Measurements from ENCODE around the gene KRTCAP2.

Gene KRTCAP2

DNA sequence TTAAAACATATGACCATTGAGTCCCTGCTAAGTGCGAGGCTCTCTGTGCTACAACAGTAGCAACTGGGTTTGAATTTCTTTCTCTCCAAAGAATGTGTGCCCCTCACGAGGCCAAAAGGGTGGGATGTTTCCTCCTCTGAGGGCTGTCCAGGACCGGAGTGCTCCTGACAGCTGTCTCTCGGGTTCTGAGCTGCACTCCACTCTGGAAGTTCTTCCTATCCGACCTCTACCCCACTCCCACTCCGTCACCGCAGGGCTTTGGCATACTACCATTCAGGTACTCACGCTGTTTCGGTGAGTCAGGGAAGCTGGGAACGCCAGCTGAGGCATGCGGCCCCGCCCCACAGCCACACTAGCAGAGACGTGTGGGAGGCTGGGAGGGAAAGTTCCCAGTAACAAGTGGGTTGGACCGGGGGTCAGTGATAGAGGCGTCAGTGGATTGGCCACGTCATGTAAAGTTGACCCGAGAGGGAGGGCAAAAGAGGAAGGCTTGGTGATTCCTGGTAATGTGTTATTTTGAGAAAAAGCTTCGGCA is 38.2 kb downstream of the KRTCAP2 start:
- peak in 37 of 51 donors; percentile 18 to 86 (median 49) for DNase-seq

GRCh38 chr1:155134322-155134721 is 38.8 kb downstream of the KRTCAP2 start:
- DNase-seq = no peak

GRCh38 chr1:155133799-155134281 is 39.3 kb downstream of the KRTCAP2 start:
- DNase-seq = no peak

DNA sequence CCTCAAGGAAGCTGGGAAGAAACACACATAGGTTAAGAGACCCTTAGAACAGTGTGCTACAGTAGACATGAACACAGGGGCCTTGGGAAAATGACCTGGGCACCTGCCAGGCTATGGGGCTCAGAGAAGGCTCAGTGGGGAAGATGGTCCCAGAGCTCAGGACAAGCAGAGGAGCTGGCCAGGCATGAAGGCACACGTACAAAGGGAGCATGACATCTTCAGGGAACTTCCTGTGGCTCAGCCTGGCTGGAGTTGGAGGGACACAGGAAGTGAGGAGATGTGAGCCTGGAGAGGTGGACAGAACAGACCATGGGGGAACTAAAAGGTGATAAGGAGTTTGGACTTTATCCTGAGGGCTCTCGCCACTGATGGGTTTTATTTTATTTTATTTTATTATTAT is 41.2 kb downstream of the KRTCAP2 start:
- no peak for DNase-seq

DNA sequence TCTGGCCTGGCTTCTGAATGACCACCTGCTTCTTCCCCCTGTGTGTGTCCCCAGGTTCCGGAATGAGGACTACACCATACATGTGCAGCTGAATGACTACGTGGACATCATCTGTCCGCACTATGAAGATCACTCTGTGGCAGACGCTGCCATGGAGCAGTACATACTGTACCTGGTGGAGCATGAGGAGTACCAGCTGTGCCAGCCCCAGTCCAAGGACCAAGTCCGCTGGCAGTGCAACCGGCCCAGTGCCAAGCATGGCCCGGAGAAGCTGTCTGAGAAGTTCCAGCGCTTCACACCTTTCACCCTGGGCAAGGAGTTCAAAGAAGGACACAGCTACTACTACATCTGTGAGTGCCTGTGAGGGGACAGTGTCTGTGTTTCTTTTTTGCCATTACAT is 41.8 kb downstream of the KRTCAP2 start:
- no peak for DNase-seq

DNA sequence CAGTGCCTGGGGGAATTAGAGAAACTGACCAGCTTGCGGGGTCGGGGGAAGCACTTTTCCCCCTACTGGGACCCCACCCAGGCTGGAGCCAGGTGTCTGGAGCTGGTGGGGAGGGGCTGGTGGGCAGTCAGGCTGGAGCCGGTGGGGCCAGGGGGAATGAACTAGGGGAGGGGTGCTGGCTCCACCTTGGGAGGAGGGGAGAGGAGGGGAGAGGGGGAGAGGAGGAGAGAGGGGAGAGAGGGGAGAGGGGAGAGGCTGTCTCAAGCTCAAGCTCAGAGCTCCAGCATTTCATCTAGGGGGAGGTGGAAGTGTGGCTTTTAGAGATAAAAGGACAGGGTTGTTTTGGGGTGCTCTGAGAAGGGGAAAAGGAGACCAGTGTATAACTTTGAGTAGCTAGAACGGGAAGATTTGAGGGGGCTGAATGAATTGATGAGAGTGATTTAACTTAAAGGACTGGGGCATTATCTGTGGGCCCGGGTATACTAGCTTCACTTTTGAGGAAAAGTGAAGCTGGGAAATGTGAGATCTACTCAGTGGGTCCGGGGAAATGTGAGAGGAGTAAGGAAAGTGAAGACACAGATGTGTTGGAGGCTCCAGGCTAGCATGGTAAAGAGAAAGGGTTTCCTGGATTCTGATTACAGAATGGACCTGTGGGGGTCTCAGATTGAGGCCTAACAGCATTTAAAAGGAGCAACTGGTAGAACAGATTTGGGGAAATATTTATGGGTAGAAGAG is 42.7 kb downstream of the KRTCAP2 start:
- no peak for DNase-seq

GRCh38 chr1:155128755-155129473 is 44.2 kb downstream of the KRTCAP2 start:
- peak in 38 of 51 donors; percentile 9 to 79 (median 32) for DNase-seq

DNA sequence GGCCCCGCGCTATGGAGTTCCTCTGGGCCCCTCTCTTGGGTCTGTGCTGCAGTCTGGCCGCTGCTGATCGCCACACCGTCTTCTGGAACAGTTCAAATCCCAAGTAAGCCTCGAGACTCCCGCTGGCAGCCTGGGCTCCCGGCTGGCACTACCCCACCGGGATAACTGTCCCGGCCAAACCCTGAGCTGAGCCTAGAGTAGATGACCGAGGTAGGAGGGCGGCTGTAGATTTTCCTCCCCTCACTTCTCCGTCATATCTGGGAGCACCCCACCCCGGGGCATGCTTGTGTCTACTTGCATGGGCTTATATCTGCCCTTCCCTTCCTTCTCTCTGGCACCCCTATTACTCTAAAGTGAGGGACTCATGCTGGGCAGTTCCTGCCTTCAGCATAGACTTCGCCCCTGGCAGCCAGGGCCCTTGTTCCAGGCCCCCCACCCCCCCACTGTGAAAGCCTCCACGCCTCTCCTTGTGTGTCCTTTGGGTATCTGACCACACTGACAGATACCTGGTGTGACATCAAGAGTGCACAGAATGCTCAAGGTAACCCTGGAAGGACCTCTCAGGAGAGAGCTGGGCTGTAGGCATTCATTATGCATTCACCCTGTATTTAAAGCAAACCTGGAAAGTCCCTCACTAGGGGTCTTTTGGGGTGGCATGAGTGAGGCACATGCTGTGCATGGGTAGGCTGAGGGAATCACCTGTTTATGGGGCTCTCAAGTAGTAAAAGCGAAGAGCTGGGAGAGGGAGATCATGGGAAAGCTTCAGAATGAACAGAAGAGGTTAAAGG is 44.9 kb downstream of the KRTCAP2 start:
- peak in 2 of 51 donors; percentile 24 to 52 for DNase-seq

DNA sequence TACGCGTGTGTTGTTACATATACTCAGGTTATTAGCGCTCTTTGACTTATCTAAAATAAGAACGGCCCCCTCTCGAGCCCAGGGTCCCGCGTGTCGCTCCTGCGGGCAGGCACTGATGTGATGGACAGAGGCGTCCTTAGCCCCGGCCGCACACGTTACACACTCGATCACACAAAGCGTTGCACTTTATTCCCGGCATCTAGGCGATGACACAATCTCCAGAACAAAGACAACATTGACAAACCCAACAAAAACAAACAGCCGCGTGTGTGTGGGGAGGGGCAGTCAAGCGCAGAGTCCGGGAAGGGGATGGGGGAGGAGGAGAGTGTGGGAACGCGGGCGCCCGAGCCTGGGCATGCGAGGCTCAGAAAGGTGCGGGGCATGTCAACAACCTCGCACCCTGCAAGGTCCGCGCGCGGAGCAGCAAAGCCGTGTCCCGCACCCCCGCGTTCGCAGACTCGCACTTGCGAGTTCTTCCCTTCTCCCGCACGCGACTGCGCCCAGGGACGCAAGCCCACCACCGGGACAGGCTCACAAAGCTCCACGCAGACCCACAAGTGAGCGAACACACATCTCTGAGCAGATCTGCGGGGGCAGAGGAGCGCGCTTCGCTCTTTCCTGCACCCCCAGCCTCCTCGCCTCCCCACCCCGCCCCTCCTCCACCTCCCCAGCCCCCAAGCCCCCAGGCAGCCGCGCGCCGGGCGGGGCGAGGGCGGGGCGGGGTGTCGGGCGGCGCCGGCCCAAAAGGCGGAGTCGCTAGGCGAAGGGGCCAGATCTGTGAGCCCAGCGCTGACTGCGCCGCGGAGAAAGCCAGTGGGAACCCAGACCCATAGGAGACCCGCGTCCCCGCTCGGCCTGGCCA is 45.8 kb downstream of the KRTCAP2 start, which contains the start of gene EFNA1:
Gene EFNA1, plus strand, starts transcription at position 772 of the 862 bp plus-strand sequence. CDS start 102 bp downstream, outside the sequence.
- DNase-seq = peak in 50 of 51 donors; percentile 35 to 94 (median 82)

DNA sequence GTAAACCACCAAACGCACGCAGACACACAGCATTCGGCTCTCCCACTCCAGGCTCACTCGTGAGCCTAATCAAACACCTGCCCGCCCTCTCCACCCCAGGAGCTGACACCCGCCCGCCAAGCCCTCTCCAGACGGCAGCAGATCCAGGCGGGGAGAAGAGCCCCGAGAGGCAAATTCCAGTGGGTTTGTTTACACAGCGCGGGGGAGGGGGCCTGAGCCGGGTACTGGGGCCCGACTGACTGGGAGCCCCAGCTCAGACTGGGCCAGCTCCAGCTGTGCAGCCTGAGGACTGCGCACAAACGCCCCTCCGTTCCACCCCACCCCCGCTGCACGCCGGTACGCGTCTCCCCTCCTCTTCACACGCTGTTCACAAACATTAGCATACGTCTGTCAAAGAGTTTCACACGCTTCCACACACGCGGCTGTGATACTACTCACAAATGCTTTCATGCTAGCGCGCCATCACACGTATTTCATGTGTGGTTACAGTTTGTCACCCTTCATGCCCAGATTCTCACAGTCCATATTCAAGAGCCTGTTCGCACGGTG is 46.5 kb downstream of the KRTCAP2 start:
- peak in 38 of 51 donors; percentile 33 to 91 (median 62) for DNase-seq

DNA sequence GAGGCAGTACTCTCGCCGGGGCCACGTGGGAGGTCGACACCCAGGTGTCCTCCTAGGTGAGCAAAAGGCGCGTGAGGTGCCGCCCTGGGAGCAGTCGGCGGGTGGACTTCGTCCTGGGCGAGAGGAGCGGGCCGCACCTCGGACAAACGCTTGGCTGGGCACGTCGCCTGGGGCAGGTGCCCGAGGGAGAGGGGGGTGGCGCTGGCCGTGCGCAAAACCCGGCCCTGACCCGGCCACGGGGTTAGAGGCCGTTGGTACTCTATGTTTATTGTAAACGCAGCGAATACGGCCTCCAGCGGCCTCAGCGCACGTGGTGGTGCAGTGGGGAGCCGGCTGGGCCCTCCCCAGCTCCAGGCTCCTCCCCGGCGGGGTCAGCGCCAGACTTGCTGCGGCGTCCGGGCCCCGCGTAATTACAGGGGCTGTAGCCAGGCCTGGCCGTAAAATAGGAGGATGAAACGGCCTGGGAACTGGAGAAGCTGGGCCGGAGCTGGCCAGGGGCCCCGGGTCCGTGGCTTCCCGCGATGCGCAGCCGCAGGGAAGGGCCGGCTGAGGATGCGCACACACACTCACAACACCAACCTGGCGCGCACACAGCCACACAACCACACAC is 47.1 kb downstream of the KRTCAP2 start:
- peak in 49 of 51 donors; percentile 29 to 88 (median 68) for DNase-seq

- peak in 4 of 51 donors; percentile 8 to 43 (median 18) for DNase-seq
These were observed 47.6 kb downstream of the KRTCAP2 start for GRCh38 chr1:155125511-155125945.

- DNase-seq = no peak
These were observed 48.3 kb downstream of the KRTCAP2 start for GRCh38 chr1:155124503-155125463.

- DNase-seq = no peak
These were observed 49.3 kb downstream of the KRTCAP2 start for GRCh38 chr1:155123801-155124200.

DNA sequence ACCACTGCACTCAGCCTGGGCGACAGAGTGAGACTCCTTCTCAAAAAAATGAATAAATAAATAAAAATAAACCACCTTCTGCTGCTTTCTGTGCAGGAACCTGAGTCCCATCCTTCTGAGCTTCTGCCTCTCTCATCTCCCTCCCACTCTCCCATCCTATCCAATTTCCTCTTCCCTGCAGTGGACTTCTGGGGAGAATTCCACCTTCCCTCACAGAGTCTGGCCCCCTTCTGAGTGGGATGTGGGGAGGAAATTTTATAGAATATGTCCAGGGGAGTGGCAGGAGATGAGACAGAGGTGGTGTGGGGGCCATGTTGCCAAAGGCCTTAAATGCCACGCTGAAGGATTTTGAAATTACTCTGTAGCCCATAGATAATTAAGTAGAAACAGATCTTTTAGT is 50.8 kb downstream of the KRTCAP2 start:
- no peak for DNase-seq

DNA sequence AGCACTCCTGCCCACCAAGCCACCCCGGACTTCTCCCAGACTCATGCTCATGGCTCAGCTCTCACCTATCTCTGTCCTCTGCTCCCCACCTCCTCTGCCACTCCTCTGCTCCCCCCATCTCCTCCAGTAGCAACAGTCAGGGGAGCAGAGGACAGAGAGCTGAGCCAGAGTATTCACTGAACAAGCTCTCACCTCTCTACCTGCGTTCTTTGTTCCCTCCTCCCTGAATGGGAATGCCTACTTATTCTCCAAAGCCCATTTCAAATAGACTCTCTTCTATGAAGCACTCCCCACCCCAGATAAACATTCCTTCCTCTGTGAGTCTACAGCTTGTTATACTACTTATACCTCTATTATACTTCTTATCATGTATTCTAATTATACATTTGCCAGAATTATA is 51.9 kb downstream of the KRTCAP2 start:
- DNase-seq = no peak

DNA sequence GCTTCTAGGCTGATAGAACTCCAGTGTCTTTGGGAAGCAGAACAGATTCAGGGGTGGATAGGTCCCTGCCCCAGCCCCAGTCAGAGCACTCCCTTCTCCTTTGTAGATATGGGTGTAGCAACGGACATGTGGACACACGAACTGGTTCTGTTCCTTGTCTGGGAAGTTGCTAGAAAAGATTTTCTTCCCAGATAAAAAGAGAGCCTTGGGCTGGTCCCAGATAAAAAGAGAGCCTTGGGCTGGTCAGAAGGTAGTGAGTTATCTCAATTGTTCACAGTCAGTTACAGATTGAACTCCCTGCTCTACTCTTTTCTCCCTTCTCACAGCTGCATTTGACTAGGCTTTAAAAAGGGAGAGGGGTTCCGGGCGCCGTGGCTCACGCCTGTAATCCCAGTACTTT is 52.9 kb downstream of the KRTCAP2 start:
- DNase-seq = no peak
